NCI-H446 (cell line): ENCODE measurements around the gene PGAP6.
"Not testable (repeated sequence)": the region's sequence is repeated elsewhere in the genome, so short reads cannot be mapped to it uniquely, and the experiment has no call there.

Experiments used
- DNase-seq, 2 experiments: peaks; one replicate each; lab custom pipeline; 2025; lab: John Stamatoyannopoulos, UW

Gene PGAP6

GRCh38 chr16:364595-365491 is 16.9 kb downstream of the PGAP6 start:
- DNase-seq = no peak

- no peak for DNase-seq
Measured at GRCh38 chr16:363766-364490, 17.9 kb downstream of the PGAP6 start.

GRCh38 chr16:363110-363765 is 18.5 kb downstream of the PGAP6 start:
- no peak for DNase-seq

GRCh38 chr16:362702-362999 is 19.1 kb downstream of the PGAP6 start:
- DNase-seq = not testable (repeated sequence)

- peak; percentile 77 to 83 for DNase-seq
Measured at GRCh38 chr16:361872-362701, 19.7 kb downstream of the PGAP6 start.

- DNase-seq = no peak
Measured at GRCh38 chr16:361341-361871, 20.4 kb downstream of the PGAP6 start.

GRCh38 chr16:360698-361336 is 21.0 kb downstream of the PGAP6 start:
- DNase-seq = no peak

- DNase-seq = no peak
Measured at GRCh38 chr16:359871-360697, 21.7 kb downstream of the PGAP6 start.

- no peak for DNase-seq
Measured at GRCh38 chr16:359067-359763, 22.6 kb downstream of the PGAP6 start.

GRCh38 chr16:356741-357140 is 25.0 kb downstream of the PGAP6 start:
- no peak for DNase-seq

- no peak for DNase-seq
Measured at GRCh38 chr16:354971-355461, 26.8 kb downstream of the PGAP6 start.

GRCh38 chr16:354291-354881 is 27.4 kb downstream of the PGAP6 start:
- DNase-seq = no peak

GRCh38 chr16:353404-354290 is 28.1 kb downstream of the PGAP6 start:
- DNase-seq = no peak

GRCh38 chr16:352547-353403 is 29.0 kb downstream of the PGAP6 start, which contains the start of gene AXIN1:
TSS of gene AXIN1 (minus strand) at chr16:352723. CDS start at chr16:347025, 5,698 bp downstream.
- DNase-seq = peak; percentile 88 to 97

- no peak for DNase-seq
Measured at GRCh38 chr16:351804-352520, 29.8 kb downstream of the PGAP6 start.

- DNase-seq = no peak
Measured at GRCh38 chr16:350203-350602, 31.6 kb downstream of the PGAP6 start.
